SU-DHL-6 (cell line): ENCODE data around the gene CELSR1.

Source experiments
- H2AFZ ChIP-seq: fragments of 200-600 bp; sonication (generic); 2 replicates; pipeline ENCODE4 v1.6.1; 2014; ENCODE audit warnings: low read depth, mild to moderate bottlenecking, moderate library complexity, mixed read lengths, antibody characterized with exemption, low read length; ENCODE audit not compliant: severe bottlenecking
- H3F3A ChIP-seq: fragments of 200-600 bp; shearing (Covaris generic); 2 replicates; pipeline ENCODE4 v1.6.0; 2016; ENCODE audit warnings: antibody characterized with exemption, mild to moderate bottlenecking; ENCODE audit not compliant: insufficient read depth
- H3K27ac ChIP-seq: fragments of 200-600 bp; sonication (generic); 2 replicates; pipeline ENCODE4 v1.5.1; 2016; ENCODE audit warnings: low read depth, mild to moderate bottlenecking, low read length, moderate library complexity, mixed read lengths
- H3K27me3 ChIP-seq: fragments of 200-600 bp; sonication (generic), shearing (Covaris generic); 2 replicates; pipeline ENCODE4 v1.6.0; 2014; ENCODE audit warnings: mild to moderate bottlenecking, low read length
- H3K36me3 ChIP-seq: fragments of 200-600 bp; sonication (generic); 2 replicates; pipeline ENCODE4 v1.6.1; 2014; ENCODE audit warnings: mild to moderate bottlenecking, low read length, mixed read lengths
- H3K4me2 ChIP-seq: fragments of 300-600, 200-600 bp; shearing (Covaris generic), sonication (generic); 2 replicates; pipeline ENCODE4 v1.6.0; 2014; ENCODE audit warnings: low read length, low read depth, mild to moderate bottlenecking; ENCODE audit not compliant: poor library complexity, severe bottlenecking
- H3K4me3 ChIP-seq: fragments of 200-600 bp; sonication (generic); 2 replicates; pipeline ENCODE4 v1.5.1; 2014; ENCODE audit warnings: antibody characterized with exemption, low read length, mild to moderate bottlenecking, mixed read lengths; ENCODE audit not compliant: insufficient read depth, poor library complexity, severe bottlenecking
- H3K79me2 ChIP-seq: fragments of 200-600 bp; sonication (generic); 2 replicates; pipeline ENCODE4 v1.6.1; 2014; ENCODE audit warnings: mild to moderate bottlenecking, low read length, moderate library complexity; ENCODE audit not compliant: insufficient read depth
- H3K9ac ChIP-seq: fragments of 200-600 bp; sonication (generic); 2 replicates; pipeline ENCODE4 v1.7.0; 2014; ENCODE audit warnings: mild to moderate bottlenecking, low read length
- H3K9me2 ChIP-seq: fragments of 200-600 bp; sonication (generic); replicated peaks from 2 replicates; pipeline ENCODE4 v1.6.1; 2014; ENCODE audit warnings: low read length; ENCODE audit not compliant: insufficient read depth
- H3K9me3 ChIP-seq: fragments of 200-600 bp; sonication (generic); 2 replicates; pipeline ENCODE4 v1.6.1; 2014; ENCODE audit warnings: low read length, mixed read lengths; ENCODE audit not compliant: insufficient read depth
- H4K20me1 ChIP-seq: fragments of 200-600 bp; sonication (generic); 2 replicates; pipeline ENCODE4 v1.6.1; 2014; ENCODE audit warnings: low read depth, mild to moderate bottlenecking, antibody characterized with exemption, low read length, moderate library complexity, mixed read lengths
- EZH2phosphoT487 ChIP-seq: fragments of 200-600 bp; sonication (generic), shearing (Covaris generic); conservative IDR thresholded peaks from 2 replicates; pipeline ENCODE4 v1.6.1; 2018; ENCODE audit warnings: mild to moderate bottlenecking, antibody characterized with exemption, low read length, moderate library complexity, mixed read lengths
- TF ChIP-seq, protein P1 (sequence below): fragments of 200-600 bp; sonication (generic); IDR thresholded peaks from one replicate; pipeline ENCODE4 v1.5.1; 2017; ENCODE audit warnings: antibody characterized with exemption, mild to moderate bottlenecking, low read length, moderate library complexity; ENCODE audit not compliant: insufficient read depth, poor library complexity, severe bottlenecking

The CELSR1 gene

DNA sequence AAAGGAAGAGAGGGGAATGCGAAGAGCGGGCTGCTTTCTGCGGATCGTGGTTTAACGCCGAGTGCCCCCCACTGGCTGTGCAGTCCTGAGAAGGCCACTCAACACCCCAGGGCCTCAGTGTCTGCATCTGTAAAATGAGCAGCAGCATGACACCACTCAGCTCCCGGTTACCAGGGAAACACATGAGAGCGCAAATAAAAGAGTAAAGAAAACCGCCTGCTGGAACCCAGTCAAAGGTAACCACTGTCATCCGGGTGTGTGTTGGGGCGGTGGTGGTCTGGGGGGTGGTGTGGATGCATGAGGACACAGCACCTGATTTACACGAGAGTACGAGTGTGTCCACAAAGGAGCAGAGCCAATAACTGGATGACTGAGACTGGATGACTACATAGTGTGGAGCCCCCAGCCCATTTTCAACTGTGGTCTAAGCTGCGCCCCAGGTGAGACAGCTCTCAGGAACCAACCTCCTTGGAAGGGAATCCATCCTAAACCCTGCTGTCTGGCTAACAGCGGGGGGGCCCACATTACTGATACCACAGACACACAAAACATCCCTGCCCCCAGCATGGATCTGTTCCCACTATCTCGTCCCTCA lies 5.7 kb downstream of the CELSR1 start:
- Histone ChIP-seq H2AFZ (no peak overlapping the region), H3K79me2 (no peaks in the 10 kb centered on the region), H4K20me1 (no peaks in the 10 kb centered on the region), H3K9me2 (no peaks in the 10 kb centered on the region), H3K27me3 (no peaks in the 10 kb centered on the region), H3K36me3 (no peaks in the 10 kb centered on the region), H3K9me3 (no peaks in the 10 kb centered on the region), H3F3A (no peaks in the 10 kb centered on the region), H3K9ac (no peak overlapping the region), H3K27ac (no peak overlapping the region), H3K4me2 (no peak overlapping the region), H3K4me3 (no peak overlapping the region)
- TF ChIP-seq EZH2phosphoT487, result no peak
- TF ChIP-seq, protein P1, sequence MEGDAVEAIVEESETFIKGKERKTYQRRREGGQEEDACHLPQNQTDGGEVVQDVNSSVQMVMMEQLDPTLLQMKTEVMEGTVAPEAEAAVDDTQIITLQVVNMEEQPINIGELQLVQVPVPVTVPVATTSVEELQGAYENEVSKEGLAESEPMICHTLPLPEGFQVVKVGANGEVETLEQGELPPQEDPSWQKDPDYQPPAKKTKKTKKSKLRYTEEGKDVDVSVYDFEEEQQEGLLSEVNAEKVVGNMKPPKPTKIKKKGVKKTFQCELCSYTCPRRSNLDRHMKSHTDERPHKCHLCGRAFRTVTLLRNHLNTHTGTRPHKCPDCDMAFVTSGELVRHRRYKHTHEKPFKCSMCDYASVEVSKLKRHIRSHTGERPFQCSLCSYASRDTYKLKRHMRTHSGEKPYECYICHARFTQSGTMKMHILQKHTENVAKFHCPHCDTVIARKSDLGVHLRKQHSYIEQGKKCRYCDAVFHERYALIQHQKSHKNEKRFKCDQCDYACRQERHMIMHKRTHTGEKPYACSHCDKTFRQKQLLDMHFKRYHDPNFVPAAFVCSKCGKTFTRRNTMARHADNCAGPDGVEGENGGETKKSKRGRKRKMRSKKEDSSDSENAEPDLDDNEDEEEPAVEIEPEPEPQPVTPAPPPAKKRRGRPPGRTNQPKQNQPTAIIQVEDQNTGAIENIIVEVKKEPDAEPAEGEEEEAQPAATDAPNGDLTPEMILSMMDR, result no peak

DNA sequence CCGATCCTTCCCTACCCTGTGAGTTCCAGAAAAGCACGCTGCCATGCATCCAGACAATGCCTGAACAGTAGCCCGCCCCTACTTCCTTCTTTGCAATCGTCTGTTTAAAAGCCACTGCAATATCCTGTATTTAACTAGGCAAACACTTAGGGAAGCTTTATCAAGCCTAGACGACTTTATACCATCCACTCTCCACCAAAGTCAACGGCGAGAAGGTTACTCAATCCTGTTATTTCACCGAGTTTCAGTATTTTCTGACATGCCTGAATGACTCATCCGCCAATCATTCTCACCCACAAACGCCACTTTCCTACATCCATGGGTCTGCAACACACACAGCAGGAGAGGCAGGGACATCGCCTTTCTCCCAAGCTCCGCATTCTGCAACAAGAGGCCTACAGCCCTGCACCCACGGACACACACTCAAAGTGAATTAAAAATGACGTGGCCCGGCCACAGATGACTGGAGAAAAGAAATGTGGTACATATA lies 9.3 kb downstream of the CELSR1 start:
- H3K4me3 ChIP-seq, result no peak overlapping the region
- no peaks in the 10 kb centered on the region for H3F3A ChIP-seq
- no peak overlapping the region for H3K27ac ChIP-seq
- no peak for TF ChIP-seq EZH2phosphoT487
- TF ChIP-seq, protein P1, result no peak
- H3K79me2 ChIP-seq, result no peaks in the 10 kb centered on the region
- no peak overlapping the region for H3K4me2 ChIP-seq
- H3K27me3 ChIP-seq, result no peaks in the 10 kb centered on the region
- H3K36me3 ChIP-seq, result no peaks in the 10 kb centered on the region
- no peak overlapping the region for H2AFZ ChIP-seq
- H3K9me3 ChIP-seq, result no peaks in the 10 kb centered on the region
- no peaks in the 10 kb centered on the region for H4K20me1 ChIP-seq
- H3K9ac ChIP-seq, result no peak overlapping the region
- H3K9me2 ChIP-seq, result no peaks in the 10 kb centered on the region

DNA sequence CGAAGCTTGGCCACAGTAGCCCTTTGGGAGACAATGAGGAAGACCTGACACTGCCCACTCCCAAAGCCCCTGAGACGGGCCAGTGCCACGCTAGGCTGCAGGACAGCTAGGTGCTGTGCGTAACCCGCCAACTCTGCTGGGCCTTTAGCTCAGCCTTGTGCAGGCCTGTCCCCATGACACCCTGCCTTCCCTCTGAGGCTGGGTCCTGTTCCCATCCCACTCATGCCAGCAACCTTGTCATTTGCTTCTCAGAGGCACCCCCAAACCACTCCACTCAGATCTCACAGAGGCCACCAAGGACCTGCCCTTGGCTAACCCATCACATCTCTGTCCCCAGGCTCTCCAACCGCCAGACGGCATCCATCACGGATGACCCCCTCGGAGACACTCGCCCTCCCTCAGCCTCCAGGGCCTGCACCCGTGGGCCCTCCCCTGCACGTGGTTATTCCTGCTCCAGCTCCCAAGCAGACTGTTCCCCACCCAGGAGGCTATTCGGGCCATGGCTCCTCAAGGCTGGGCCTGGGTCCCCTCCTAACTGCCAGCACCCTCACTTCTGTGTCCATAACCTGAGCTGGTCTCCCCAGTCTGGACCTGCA lies 11.1 kb downstream of the CELSR1 start:
- no peak overlapping the region for H3K4me3 ChIP-seq
- H3K27ac ChIP-seq, result no peak overlapping the region
- no peaks in the 10 kb centered on the region for H3K79me2 ChIP-seq
- H3K9me2 ChIP-seq, result no peaks in the 10 kb centered on the region
- no peak for TF ChIP-seq EZH2phosphoT487
- TF ChIP-seq, protein P1, result no peak
- H4K20me1 ChIP-seq, result no peaks in the 10 kb centered on the region
- no peaks in the 10 kb centered on the region for H3K36me3 ChIP-seq
- H3K9ac ChIP-seq, result no peak overlapping the region
- H3K4me2 ChIP-seq, result no peak overlapping the region
- H3K9me3 ChIP-seq, result no peaks in the 10 kb centered on the region
- no peaks in the 10 kb centered on the region for H3F3A ChIP-seq
- no peak overlapping the region for H2AFZ ChIP-seq
- H3K27me3 ChIP-seq, result no peaks in the 10 kb centered on the region
